HG02870 (cell line): ENCODE data around the gene ATG4A.

Experiments
- ATAC-seq: cut with Tn5 transposase; IDR thresholded peaks from one replicate; pipeline ENCODE4 v1.9.1; 2021; ENCODE audit warnings: mild to moderate bottlenecking, moderate library complexity; ENCODE audit not compliant: unreplicated experiment

ATG4A gene

DNA sequence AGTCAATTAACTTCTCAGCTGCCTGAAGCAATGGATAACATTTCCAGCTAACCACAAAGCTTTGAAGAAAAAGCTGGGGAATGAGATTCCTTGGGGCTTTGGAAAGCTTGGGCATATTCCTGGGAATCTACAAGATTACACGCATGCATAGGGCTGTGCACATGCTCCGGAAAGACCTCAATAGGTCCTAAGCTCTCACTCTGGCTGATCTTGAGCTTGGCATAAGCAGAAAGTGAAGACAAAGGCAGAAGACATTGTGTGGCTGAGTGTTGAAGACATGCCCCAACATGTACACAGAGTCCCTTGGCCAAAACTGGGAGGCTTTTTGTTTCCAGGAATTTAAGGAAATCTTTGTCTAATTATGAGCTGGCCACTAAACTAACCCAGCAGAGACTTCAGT is 31.2 kb downstream of the ATG4A start:
- ATAC-seq, result no peak

DNA sequence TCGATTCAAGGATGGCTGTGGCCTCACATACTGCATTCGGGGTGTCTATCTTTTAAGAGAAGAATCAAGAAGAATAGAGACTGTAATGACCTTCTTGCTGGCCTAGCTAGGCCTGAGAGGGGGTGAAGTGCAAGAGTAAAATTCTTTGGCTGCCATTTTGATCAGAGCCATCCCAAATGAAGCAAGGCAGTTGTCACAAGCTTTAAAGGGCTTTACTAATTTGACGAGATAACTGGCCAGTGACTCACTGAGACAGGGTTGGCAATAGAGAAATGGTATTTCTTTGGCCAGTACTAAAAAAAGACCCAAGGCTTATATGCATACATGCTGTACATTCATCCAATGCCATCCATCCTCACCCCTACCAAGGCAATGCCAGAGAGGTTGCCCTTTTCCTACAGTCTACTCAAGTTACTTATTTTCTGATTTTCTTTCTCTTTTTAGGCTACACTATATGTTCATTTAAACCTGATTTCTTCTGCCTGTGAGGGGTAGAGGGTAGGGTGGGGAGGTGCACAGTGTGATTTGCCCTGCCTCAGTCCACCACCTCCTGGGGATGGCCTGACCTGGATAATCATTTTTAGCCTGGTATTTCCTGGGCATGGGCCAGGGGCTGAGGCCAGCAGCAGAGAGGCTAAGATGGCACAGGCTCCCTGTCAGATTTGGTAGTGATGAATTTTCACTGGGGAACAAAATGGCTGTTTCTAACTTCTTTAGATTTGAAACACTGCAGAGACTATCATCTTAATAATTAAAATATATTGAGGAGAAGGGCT is 32.2 kb downstream of the ATG4A start:
- no peak for ATAC-seq

DNA sequence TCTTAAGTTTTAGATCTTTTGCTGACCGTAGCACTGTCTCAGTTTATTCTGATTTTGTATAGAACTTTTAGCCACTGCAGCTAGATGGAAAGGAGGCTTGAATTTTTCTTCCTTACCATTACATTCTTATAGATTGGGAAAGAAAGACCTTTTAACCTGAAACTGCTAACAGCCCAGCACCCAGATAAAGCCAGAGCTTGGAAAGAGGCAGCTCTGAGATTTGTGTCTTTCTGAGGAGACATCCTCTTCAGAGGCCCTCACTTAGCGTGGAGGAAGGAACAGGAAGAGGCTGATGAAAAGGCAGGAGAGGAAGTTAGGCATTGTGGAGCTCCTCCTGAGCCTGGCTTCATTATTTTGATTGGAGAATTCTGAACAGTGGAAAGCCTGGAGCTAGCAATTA is 35.1 kb downstream of the ATG4A start:
- no peak for ATAC-seq

DNA sequence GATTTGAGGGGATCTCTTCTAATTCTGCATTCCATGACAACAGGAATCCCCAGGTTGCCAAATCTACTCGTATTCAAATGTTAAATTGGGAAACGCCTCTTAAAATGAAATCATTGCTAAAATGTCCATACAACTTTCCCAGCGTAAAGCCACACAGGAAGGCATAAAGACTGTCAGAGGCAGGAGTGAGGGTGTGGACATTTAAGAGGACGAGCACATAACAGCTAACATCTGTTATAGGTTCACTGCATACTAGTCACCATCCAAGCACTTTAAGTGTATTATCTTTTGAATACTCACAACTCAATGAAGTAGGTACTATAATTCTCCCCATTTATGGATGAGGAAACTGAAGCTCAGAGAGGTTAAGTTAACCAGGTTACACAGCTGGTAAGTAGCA is 35.6 kb downstream of the ATG4A start:
- ATAC-seq, result no peak

DNA sequence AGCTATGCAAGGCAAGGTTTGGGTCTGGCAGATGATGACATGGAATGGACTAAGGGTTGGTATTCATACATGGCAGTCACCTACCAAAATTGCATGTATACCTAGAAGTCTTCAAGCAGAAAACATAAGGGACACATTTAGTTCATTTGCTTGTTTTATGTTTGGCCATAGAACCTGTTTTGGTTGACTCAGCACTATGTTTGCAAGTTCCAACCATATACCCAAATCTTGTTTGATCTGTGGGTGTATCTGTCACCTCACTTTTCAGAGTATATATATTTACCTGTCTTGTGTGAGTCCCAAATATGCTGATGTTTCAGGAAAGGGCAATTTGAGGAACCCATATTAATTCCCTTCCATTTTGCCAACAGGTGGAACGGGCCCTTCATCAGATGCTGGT is 39.3 kb downstream of the ATG4A start:
- no peak for ATAC-seq

DNA sequence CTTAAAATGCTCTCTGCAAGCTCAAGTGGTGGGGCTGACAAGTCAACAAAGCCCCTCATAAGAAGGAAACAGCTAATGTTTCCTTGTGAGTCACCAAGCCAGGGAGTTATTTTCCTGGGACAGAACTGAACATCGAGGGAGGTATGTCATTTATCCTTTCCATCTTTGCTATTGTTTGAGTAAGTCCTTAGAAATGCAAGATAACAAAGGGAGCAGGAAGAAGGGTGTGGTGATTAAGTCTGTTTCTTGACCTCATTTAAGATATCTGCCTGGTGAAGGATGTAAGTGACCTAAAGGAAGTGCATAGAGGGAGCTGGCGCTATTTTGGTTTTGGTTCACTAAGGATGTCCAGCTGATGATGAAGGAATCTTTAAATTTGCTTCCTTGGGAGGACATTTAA is 39.9 kb downstream of the ATG4A start:
- no peak for ATAC-seq

DNA sequence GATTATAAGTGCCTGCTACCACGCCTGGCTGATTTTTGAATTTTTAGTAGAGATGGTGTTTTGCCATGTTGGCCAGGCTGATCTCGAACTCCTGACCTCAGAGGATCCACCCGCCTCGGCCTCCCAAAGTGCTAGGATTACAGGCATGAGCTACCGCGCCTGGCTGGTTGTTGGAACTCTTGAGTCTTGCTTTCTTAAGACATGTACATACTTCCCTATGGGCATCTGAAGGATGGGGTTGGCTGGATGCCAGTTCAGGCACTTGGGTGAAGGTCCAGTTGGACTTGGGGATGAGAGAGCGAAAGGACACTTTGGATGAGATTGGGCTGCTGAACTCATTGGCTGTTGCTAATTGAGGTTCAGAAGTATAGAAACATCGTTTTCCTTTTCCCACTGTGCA is 40.5 kb downstream of the ATG4A start:
- no peak for ATAC-seq

DNA sequence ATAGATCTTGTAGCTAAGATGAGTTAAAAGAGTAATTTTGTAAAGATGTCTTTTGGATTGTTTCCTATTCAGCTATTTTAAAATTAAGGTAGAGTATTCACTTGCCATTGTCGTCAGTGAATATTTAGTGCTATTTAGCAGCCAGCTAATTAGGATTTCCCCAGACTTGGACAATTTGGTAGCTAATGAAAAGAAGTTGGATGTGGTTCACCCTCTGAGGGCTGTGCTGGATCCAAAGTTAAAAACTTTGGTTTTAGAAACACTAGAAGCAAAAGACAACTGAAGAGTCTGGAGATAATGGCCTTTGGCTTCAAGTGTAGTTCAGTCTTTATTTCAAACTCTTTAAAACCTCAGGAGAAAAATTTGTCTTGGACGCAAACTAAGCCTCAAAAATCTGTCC is 41.3 kb downstream of the ATG4A start:
- ATAC-seq, result no peak

DNA sequence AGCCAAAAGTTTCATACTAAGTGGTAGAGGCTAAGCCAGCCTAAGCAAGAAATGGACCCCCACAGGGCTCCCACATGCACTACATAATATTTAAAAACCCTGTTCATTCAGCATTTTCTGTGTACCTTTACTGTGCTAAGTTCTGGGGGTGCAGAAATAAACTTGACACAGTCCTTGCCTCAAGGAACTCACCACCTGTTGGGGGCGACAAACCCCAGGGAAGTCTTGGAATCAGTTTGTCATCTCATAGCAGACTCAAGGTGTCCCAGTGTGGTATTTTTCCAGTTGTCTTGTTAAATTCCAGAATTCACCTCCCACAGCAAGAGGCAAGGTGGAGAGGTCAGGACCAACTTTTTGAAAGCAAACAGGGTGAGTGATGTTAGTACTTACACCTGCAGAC is 43.1 kb downstream of the ATG4A start:
- ATAC-seq, result no peak

DNA sequence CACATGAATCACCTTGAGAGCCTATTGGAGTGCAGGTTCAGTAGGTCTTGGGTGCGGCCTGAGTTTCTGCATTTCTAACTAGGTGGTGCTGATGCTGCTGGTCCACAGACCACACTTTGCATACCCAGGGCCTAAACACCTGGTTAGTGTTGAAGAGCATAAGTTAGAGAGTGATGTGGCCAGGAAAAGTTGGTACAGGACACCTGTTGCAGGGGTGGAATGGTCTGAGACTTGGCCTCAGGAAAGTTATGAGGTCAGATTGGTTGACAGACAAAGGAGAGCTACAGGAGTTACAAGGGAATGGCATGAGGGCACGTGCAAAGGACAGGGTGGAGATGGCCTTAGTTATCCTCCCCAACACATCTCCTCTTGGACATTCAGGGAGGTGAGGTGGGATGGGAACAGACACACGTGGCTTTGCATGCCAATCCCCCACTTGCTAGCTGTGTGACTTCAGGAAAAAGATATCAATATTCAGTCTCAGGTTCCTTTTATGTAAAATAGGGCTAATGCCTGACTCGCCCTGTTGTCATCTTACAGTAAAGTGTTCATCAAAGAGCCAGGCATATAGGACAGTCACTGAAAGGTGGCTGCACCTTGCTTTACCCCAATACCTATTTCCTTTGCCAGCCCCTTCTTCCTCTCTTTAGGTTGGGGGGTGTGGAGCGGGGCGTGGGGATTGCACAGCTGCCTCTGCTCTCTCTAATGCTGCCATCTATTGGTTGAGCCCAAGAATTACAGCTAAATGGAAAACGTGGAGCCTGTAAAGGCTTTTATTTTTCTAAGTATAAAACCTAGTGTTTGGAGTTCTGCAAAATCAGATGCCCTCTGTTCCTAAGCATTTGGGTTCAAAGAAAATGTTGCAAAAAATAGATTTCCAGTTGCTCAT is 47.5 kb downstream of the ATG4A start:
- ATAC-seq, result no peak

DNA sequence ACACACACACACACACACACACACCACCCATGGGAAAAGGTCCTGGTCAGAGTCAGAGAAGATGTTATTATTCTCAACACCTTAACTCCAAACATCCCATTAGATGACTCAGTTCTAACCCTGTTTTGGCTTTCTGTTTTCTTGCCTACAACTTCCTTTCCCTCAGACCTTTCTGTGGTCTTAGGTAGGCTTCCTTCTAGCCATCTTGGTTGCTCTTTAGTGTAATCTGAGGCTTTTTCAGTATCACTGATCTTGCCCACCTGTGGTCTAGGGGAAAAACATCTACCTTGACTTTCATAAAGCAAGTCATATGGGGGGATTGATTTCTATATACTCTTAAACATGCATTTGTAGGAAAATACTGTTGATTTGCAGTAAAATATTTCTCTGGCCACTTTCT is 56.9 kb downstream of the ATG4A start:
- peak; percentile 99 for ATAC-seq

DNA sequence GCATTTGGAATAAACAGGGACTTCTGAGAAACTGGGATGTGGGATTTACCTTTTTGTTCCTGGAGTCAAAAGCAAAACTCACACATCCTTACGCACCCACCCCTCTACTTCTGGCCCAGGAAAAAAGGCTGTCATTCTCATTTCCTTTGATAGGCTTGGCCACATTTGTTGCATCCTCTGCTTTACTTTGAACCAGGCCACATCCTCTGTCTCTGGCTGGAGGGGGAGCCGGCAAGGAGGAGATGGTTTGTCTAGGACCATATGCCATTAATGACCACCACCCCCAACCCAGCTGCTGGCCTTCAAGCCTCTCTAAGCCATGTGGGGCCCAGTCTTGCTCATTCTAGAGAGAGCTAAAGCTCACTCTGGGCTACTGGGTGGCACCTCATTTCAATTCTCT is 64.5 kb downstream of the ATG4A start:
- no peak for ATAC-seq

DNA sequence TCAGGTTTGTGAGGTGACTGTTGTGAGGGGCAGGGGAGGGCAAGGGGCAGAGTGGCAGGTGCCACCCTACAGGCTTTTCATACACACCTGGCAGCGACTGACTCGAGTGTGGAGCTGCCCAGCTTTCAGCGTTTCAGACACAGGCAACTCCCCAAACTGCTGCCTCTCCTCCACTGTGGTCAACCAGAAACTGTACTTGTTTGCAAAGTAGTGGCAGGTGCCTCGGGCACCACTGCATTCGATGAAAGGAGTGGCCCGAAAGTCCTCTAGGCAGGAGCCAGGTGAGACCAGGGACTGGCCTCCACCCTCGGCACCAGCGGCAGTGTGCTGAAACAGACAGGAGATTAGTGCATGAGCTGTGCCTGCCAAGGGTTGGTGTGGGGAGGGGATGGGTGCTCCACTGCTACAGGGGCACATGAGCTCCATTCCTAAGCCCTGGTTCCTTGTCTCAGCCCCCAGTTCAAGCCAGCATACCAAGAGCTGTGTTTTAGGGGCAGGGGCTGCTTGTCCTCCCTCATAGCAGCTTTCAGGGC is 65.4 kb downstream of the ATG4A start:
- no peak for ATAC-seq

DNA sequence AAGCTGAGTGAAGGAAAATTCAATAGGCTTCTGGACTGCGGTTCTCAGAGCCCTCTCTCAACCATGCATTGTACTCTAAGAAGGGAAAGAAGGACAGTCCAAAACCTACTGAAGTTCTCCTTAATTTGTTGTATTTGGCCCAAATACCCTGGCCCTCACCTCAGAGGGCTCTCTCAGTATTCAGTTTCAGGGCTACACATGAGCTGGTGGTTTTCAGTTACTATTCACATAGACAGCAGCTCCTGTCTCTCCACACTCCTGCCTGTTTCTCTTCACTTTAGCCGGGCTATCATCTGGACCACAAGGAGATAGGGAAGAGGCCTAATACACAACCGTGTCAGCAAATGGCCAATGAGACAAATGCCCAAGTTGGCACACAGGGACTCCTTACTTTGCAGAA is 66.0 kb downstream of the ATG4A start:
- peak; percentile 55 for ATAC-seq

DNA sequence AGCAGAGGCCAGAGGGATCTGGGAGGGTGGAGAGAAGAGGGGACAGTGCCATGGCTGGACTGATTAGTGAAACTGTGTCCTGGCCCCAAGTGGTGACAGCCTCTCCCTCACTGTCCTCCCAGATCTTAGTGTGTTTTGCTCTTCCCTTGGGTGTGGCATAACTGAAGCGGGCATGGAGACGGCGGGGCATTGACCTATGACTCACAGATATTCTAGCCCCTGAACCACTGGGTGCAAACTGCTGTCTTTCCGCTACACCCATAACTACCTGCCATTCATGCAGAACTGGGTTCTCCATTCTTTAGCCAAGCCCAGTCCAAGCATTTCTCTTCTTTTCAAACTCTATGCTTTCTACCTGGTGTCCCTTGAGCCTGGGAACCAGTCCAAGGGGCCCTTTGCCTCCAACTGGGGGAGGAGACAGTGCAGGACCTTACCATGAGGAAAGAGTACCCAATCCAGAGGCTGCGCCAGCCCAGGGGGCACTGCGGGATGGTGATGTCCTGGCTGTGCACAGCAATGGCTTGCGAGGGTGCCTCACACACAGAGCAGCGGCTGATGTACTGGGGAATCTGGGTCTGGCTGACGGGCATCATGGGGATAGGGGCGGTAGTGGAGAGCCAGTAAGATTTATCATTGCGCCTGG is 67.6 kb downstream of the ATG4A start:
- ATAC-seq, result no peak

DNA sequence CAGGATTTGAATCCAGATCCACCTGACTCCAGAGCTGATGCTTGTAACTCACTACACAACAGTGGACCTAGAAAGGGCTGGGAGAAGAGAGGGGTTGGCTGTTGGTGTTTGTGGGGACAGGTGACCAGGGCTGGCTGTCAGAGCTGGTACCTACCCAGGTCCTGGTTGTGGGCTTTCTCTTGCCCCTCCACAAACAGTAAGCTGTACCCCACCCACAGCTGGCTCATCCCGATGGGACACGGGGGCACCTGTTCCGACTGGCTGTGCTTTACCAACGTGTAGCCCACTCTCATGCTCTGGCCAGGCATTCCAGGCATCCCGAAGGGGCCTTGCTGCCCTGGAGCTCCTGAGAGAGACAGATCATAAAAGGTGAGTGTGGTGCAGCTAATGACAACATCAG is 68.7 kb downstream of the ATG4A start:
- no peak for ATAC-seq

DNA sequence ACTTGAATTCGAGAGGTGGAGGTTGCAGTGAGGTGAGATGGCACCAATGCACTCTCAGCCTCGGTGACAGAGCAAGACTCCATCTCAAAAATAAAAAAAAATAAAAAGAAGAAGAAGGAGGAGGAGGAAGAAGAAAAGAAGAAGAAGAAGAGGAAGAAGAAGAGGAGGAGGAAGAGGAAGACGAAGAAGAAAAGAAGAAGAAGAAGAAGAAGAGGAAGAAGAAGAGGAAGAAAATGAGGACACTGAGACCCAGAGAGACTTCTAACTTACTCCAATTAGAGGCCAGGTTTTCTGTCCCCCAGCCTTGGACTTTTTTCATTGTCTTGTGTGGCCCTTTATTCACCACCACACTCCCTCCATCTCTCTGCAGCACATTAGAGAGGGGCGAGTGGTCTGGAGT is 70.7 kb downstream of the ATG4A start:
- no peak for ATAC-seq

DNA sequence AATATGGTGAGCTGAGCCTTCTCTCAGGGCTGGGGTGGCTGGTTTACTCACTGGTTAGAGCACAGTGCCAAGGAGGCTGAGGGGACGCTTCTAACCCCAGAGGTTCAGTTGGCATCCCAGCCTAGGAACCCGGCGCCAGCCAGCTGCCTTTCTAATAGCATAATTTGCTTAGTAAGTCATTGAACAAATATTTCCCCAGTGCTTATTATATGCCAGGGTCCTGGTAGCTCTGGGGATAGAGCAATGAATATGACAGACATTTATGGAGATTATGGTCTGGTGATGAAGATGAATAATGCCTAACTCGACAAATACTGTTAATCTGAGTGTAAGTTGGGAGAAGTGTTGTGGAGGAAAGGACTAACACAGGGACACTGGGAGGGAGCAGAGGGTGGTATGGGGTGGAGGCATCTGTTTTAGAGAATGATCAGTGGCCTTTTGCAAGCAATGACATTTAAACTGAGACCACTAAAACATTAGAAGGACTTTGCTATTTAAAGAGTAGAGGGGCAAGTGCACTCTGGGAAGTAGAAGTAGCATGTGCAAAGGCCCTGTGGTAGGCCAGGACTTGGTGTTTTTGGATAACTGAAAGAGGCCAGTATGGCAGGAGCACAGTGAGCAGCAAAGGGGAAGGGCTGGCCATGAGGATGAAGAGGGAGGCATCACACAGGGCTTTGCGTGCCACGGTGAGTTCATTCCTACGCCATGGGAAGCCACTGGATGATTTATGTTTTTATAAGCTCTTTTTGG is 71.9 kb downstream of the ATG4A start:
- no peak for ATAC-seq

DNA sequence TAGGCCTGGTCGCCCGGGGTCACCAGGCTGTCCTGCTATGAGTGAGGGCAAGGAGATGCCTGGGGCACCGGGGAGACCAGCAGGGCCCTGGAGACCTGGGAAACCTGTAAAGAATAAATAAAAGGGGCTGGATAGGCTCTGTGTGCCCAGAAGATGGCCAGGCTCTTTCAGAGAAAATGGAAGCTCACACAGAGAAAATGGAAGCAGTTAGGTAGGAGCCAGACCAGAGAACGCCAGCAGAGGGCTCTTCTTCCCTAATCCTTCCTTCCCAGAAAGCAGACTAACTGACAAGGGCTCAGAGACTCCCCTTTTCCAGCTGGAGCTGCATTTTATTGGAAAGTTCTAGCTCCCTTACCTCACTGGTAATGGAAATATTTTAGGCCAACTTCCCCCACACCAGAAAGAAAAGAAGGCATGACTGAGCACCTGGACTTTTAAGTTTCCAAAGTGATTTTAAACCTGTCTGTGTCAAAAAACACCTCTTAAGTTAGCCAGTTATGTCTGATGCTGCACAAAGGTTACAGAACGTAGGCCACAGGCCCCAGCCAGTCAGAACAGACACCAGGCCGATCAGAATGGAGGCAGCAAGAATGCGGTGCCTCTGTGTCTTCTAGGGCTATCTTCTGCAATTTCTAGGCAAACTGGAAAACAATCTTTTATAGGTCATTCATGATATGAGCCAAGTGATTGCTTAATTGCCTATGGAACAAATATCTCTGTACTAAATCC is 74.0 kb downstream of the ATG4A start:
- peak; percentile 70 for ATAC-seq

DNA sequence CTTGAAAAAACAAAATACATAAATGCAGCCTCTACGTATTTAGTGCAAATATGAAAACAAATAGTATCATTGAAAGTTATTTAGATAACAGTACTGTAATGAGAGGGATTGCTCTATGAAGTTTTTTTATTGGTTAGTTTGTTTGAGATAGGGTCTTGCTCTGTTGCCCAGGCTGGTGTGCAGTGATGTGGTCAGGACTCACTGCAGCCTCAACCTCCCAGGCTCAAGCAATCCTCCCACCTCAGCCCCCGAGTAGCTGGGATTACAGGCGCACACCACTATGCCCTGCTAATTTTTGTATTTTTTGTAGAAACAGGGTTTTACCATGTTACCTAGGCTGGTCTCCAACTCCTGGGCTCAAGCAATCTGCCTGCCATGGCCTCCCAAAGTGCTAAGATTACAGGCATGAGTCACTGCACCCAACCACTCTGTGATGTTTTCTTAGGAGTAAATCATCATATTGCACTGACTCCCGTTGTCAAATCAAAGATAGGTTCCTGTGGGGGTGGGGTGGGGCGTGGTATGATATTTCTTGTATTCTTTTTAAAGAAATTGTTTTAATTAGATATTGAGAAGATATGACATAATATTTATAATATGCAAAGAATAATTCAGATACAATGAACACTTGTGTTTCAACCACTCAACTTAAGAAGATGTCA is 75.8 kb downstream of the ATG4A start:
- ATAC-seq, result no peak
